Fibroblast of villous mesenchyme (primary cell): Measurements from ENCODE around the gene CLDN34. TPM values are rescaled to one million over a fixed set of nuclear protein-coding genes. Genes with fewer than 3 reads are reported as not detected.

Experiments used
- DNase-seq: peaks from one replicate; pipeline ENCODE4 v3.0.0-alpha.2; 2010; ENCODE audit warnings: low read depth
- H3K4me3 ChIP-seq: 2 replicates; pipeline ENCODE4 v1.5.1; 2011; ENCODE audit warnings: low read depth, mild to moderate bottlenecking, low read length
- CTCF ChIP-seq: IDR thresholded peaks from 2 replicates; pipeline ENCODE4 v1.5.1; 2012; ENCODE audit warnings: low read depth, mild to moderate bottlenecking, low read length; ENCODE audit not compliant: insufficient read depth
- total RNA-seq: library from RNA; depleted of rRNA; stranded (reverse); fragments of >200 nt; gene quantifications from 2 replicates; pipeline ENCODE4 v1.2.3, GENCODE V29; 2012

The CLDN34 gene
- total RNA-seq, 1 donor = not detected

- no peak for TF ChIP-seq CTCF
- no peak for DNase-seq
- H3K4me3 ChIP-seq = no peak overlapping the region
Observed at GRCh38 chrX:10006086-10006485, 38.9 kb downstream of the CLDN34 start.

GRCh38 chrX:10006770-10007169 is 39.6 kb downstream of the CLDN34 start:
- no peak for DNase-seq
- no peak overlapping the region for H3K4me3 ChIP-seq
- TF ChIP-seq CTCF = no peak

- TF ChIP-seq CTCF = no peak
- no peak overlapping the region for H3K4me3 ChIP-seq
- DNase-seq = peak; percentile 42
Observed at GRCh38 chrX:10007621-10008020, 40.5 kb downstream of the CLDN34 start.

GRCh38 chrX:10008483-10009056 is 41.4 kb downstream of the CLDN34 start:
- no peak overlapping the region for H3K4me3 ChIP-seq
- TF ChIP-seq CTCF = no peak
- no peak for DNase-seq

GRCh38 chrX:10009741-10010140 is 42.6 kb downstream of the CLDN34 start:
- no peak for DNase-seq
- no peak for TF ChIP-seq CTCF
- no peak overlapping the region for H3K4me3 ChIP-seq

GRCh38 chrX:10010686-10011085 is 43.5 kb downstream of the CLDN34 start:
- no peak overlapping the region for H3K4me3 ChIP-seq
- TF ChIP-seq CTCF = no peak
- DNase-seq = peak; percentile 77
